SK-N-MC (cell line): ENCODE data around the gene SBNO1.

ENCODE experiments used
- EZH2 ChIP-seq: fragments of 200-600 bp; sonication (generic); IDR thresholded peaks from one replicate; pipeline ENCODE4 v1.6.1; 2017; ENCODE audit warnings: antibody characterized with exemption
- FOXP2 ChIP-seq: optimal IDR thresholded peaks from 2 replicates; pipeline ENCODE3; 2011; ENCODE audit warnings: mild to moderate bottlenecking, moderate library complexity; ENCODE audit not compliant: insufficient read depth; ENCODE audit errors: extremely low read length, control extremely low read depth
- POLR2AphosphoS5 ChIP-seq: IDR thresholded peaks from 2 replicates; pipeline ENCODE4 v1.6.1; 2012; ENCODE audit warnings: mild to moderate bottlenecking, low read depth, low read length, borderline replicate concordance

- no peak for TF ChIP-seq POLR2AphosphoS5
- TF ChIP-seq EZH2 = no peak
- TF ChIP-seq FOXP2 = no peak
Observed at GRCh38 chr12:123335490-123335889, 29.2 kb downstream of the SBNO1 start.
